Activated CD4-positive, alpha-beta T cell treated with anti-CD3 and anti-CD28 coated beads, Interleukin-2, Interleukin-4, amounts not matched to agents 100 ng/mL and 50 ng/mL, durations not matched to agents 16 hours and 8 hours (primary cell): ENCODE data around the gene CFAP61.

Experiments used
- DNase-seq: peaks from one replicate; pipeline ENCODE4 v3.0.0-alpha.2; 2020; ENCODE audit warnings: low spot score

The CFAP61 gene

GRCh38 chr20:20181322-20181721, 129.0 kb downstream of the CFAP61 start:
- no peak for DNase-seq

- DNase-seq, result peak; percentile 30
Measured at GRCh38 chr20:20184149-20184548, 131.8 kb downstream of the CFAP61 start.

- DNase-seq, result no peak
Measured at GRCh38 chr20:20184706-20185105, 132.4 kb downstream of the CFAP61 start.

GRCh38 chr20:20188647-20189046, 136.3 kb downstream of the CFAP61 start:
- no peak for DNase-seq

GRCh38 chr20:20192366-20192765, 140.0 kb downstream of the CFAP61 start:
- no peak for DNase-seq

- no peak for DNase-seq
Measured at GRCh38 chr20:20195021-20195705, 142.8 kb downstream of the CFAP61 start.

- no peak for DNase-seq
Measured at GRCh38 chr20:20196610-20197009, 144.3 kb downstream of the CFAP61 start.

GRCh38 chr20:20198011-20198410, 145.7 kb downstream of the CFAP61 start:
- no peak for DNase-seq

GRCh38 chr20:20199361-20200160, 147.2 kb downstream of the CFAP61 start:
- no peak for DNase-seq

- no peak for DNase-seq
Measured at GRCh38 chr20:20201124-20201523, 148.8 kb downstream of the CFAP61 start.

- no peak for DNase-seq
Measured at GRCh38 chr20:20201639-20202038, 149.3 kb downstream of the CFAP61 start.

GRCh38 chr20:20202768-20203167, 150.4 kb downstream of the CFAP61 start:
- no peak for DNase-seq

- no peak for DNase-seq
Measured at GRCh38 chr20:20203784-20204183, 151.5 kb downstream of the CFAP61 start.

- no peak for DNase-seq
Measured at GRCh38 chr20:20204256-20204655, 151.9 kb downstream of the CFAP61 start.

GRCh38 chr20:20205141-20205861, 153.0 kb downstream of the CFAP61 start:
- DNase-seq, result no peak

GRCh38 chr20:20205862-20206236, 153.5 kb downstream of the CFAP61 start:
- no peak for DNase-seq

GRCh38 chr20:20206788-20207187, 154.5 kb downstream of the CFAP61 start:
- no peak for DNase-seq

- DNase-seq, result no peak
Measured at GRCh38 chr20:20207291-20207690, 155.0 kb downstream of the CFAP61 start.

- no peak for DNase-seq
Measured at GRCh38 chr20:20207872-20208271, 155.5 kb downstream of the CFAP61 start.

- no peak for DNase-seq
Measured at GRCh38 chr20:20209684-20210083, 157.4 kb downstream of the CFAP61 start.

GRCh38 chr20:20210327-20210726, 158.0 kb downstream of the CFAP61 start:
- DNase-seq, result no peak

- no peak for DNase-seq
Measured at GRCh38 chr20:20210943-20211273, 158.6 kb downstream of the CFAP61 start.
